Fibroblast of skin of back (primary cell): ENCODE measurements around the gene MELTF.

Experiments used
- DNase-seq: peaks from one replicate; pipeline ENCODE4 v3.0.0-alpha.2; 2013

Gene MELTF

GRCh38 chr3:197008436-197009209 is 21.0 kb downstream of the MELTF start:
- DNase-seq, result no peak

GRCh38 chr3:197007953-197008352 is 21.7 kb downstream of the MELTF start:
- no peak for DNase-seq

GRCh38 chr3:197007296-197007940 is 22.2 kb downstream of the MELTF start:
- DNase-seq, result no peak

- no peak for DNase-seq
Measured at GRCh38 chr3:197006860-197007259, 22.8 kb downstream of the MELTF start.

- no peak for DNase-seq
Measured at GRCh38 chr3:197006446-197006845, 23.2 kb downstream of the MELTF start.

GRCh38 chr3:197003461-197004385 is 25.9 kb downstream of the MELTF start:
- no peak for DNase-seq

- peak; percentile 71 for DNase-seq
Measured at GRCh38 chr3:197002701-197003454, 26.7 kb downstream of the MELTF start.

GRCh38 chr3:197001972-197002700 is 27.5 kb downstream of the MELTF start:
- no peak for DNase-seq

GRCh38 chr3:197001106-197001971 is 28.3 kb downstream of the MELTF start:
- DNase-seq, result no peak

GRCh38 chr3:197000211-197000610 is 29.4 kb downstream of the MELTF start:
- DNase-seq, result peak; percentile 15

GRCh38 chr3:196998966-196999760 is 30.5 kb downstream of the MELTF start:
- DNase-seq, result no peak

GRCh38 chr3:196997311-196997710 is 32.3 kb downstream of the MELTF start:
- no peak for DNase-seq

GRCh38 chr3:196996454-196997265 is 33.0 kb downstream of the MELTF start:
- DNase-seq, result no peak

- no peak for DNase-seq
Measured at GRCh38 chr3:196995646-196996355, 33.8 kb downstream of the MELTF start.

- DNase-seq, result no peak
Measured at GRCh38 chr3:196995027-196995426, 34.6 kb downstream of the MELTF start.

- DNase-seq, result no peak
Measured at GRCh38 chr3:196994056-196994455, 35.6 kb downstream of the MELTF start.

- DNase-seq, result no peak
Measured at GRCh38 chr3:196992461-196993065, 37.1 kb downstream of the MELTF start.
